Esophagus squamous epithelium (tissue), 4 donors: ENCODE measurements around the gene DNM3.

Experiments
- CTCF ChIP-seq, 6 experiments: fragments of 450-650 bp in 4 of 6; fragments of 200-600 bp in 2 of 6; sonication (generic) in 2 of 6; IDR thresholded peaks; one replicate each; pipeline ENCODE4 v1.5.1; 2016 to 2019; ENCODE audit warnings: antibody characterized with exemption in 6 of 6, mild to moderate bottlenecking in 4 of 6, moderate library complexity in 4 of 6
- POLR2A ChIP-seq, 4 donors: fragments of 450-650 bp; IDR thresholded peaks; one replicate each; pipeline ENCODE4 v1.6.1; 2017; ENCODE audit warnings: antibody characterized with exemption in 4 of 4, mild to moderate bottlenecking in 4 of 4, moderate library complexity in 3 of 4

- no peak for TF ChIP-seq POLR2A (IDR thresholded peaks at IDR 0.05)
- no peak for TF ChIP-seq CTCF (IDR thresholded peaks at IDR 0.05)
Observed at GRCh38 chr1:171904778-171905450, 63.6 kb downstream of the DNM3 start.
